Body of pancreas (tissue), 4 donors: ENCODE data around the gene ORC1.

ENCODE experiments used
- POLR2A ChIP-seq, 3 donors: fragments of 450-650 bp; IDR thresholded peaks; one replicate each; pipeline ENCODE4 v1.6.1; 2016; ENCODE audit warnings: antibody characterized with exemption in 3 of 3, mild to moderate bottlenecking in 2 of 3
- TF ChIP-seq, protein P1 (sequence below), 7 experiments: fragments of 450-650 bp in 4 of 7; fragments of 200-600 bp in 3 of 7; sonication (generic) in 3 of 7; IDR thresholded peaks; one replicate each; pipeline ENCODE4 v1.5.1; 2016 to 2019; ENCODE audit warnings: antibody characterized with exemption in 7 of 7

DNA sequence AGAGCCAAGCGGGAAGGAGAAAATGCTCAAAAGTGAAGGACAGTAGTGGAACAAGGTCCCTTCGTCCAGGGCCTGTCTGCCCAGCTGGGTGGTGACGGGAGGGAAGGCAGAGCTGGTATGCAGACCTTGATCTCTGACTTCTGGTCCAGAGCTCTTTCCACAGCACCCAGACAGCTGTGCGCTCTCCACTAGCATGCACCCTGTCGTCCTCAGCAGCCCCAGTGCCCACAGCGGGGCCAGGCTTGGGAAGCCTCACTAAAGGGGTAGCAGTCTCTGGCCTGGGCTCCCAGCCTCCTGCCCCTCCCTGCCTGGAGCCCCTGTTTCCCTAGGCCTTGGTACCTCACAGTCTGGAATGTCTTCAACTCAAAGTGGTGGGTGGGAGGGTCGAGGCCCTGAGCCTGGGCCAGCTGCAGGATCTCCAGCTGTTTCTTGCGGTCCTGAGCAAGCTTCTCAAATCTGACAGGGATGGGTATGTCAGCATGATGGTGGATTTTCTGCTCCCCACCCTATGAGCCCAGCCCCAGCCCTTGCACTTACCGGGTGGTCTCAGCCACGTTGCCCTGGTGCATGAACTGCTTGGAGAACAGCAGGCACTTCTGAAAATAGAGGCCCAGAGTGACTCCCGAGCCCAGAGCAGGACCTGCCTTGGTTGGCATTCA, 48.2 kb downstream of the ORC1 start:
- TF ChIP-seq, protein P1, sequence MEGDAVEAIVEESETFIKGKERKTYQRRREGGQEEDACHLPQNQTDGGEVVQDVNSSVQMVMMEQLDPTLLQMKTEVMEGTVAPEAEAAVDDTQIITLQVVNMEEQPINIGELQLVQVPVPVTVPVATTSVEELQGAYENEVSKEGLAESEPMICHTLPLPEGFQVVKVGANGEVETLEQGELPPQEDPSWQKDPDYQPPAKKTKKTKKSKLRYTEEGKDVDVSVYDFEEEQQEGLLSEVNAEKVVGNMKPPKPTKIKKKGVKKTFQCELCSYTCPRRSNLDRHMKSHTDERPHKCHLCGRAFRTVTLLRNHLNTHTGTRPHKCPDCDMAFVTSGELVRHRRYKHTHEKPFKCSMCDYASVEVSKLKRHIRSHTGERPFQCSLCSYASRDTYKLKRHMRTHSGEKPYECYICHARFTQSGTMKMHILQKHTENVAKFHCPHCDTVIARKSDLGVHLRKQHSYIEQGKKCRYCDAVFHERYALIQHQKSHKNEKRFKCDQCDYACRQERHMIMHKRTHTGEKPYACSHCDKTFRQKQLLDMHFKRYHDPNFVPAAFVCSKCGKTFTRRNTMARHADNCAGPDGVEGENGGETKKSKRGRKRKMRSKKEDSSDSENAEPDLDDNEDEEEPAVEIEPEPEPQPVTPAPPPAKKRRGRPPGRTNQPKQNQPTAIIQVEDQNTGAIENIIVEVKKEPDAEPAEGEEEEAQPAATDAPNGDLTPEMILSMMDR (IDR thresholded peaks at IDR 0.05) = no peak
- no peak for TF ChIP-seq POLR2A (IDR thresholded peaks at IDR 0.05)
